ENCODE results near the gene BANK1.

The BANK1 gene

GRCh38 chr4:101914761-101915160 lies 124.2 kb downstream of the BANK1 start:
- Histone ChIP-seq H3K9me3 (ENCODE audit: control insufficient read depth, low read length) (peaks cover 10% of the 10 kb centered on the region), H3K9ac (ENCODE audit: low read length) (no peak overlapping the region), H2BK12ac (ENCODE audit: low read length in 2 of 2) (no peak overlapping the region), H3K4ac (ENCODE audit: low read depth in 1 of 2, low read length in 2 of 2) (no peak overlapping the region), H3K27me3 (ENCODE audit: control insufficient read depth in 1 of 2, insufficient read depth in 1 of 2, low read length in 2 of 2) (no peaks in the 10 kb centered on the region), H4K91ac (ENCODE audit: low read length) (no peak overlapping the region), H2BK120ac (ENCODE audit: low read depth, low read length) (no peak overlapping the region), H3K79me1 (replicated peaks; ENCODE audit: low read length, poor library complexity, severe bottlenecking) (no peaks in the 10 kb centered on the region), H2AK5ac (ENCODE audit: low read length, severe bottlenecking) (no peak overlapping the region), H4K8ac (ENCODE audit: low read length) (no peak overlapping the region), H2BK15ac (ENCODE audit: low read depth, poor library complexity, severe bottlenecking) (no peak overlapping the region), H3K36me3 (ENCODE audit: control insufficient read depth in 1 of 2, insufficient read depth in 2 of 2, low read depth in 1 of 2, low read length in 2 of 2) (no peaks in the 10 kb centered on the region), H2AFZ (ENCODE audit: low read depth, low read length) (no peak overlapping the region), H3K23ac (ENCODE audit: low read length in 2 of 2) (no peak overlapping the region), H3K27ac (ENCODE audit: low read length, poor library complexity, severe bottlenecking) (no peak overlapping the region), H3K4me1 (ENCODE audit: control insufficient read depth, insufficient read depth, low read depth, low read length) (no peaks in the 10 kb centered on the region), H3K4me3 (ENCODE audit: insufficient read depth in 1 of 2, low read depth in 1 of 2, low read length in 2 of 2) (no peak overlapping the region), H3K4me2 (ENCODE audit: low read length, poor library complexity, severe bottlenecking) (no peak overlapping the region), H3K18ac (ENCODE audit: low read depth in 1 of 2, low read length in 2 of 2) (no peak overlapping the region), H3K14ac (ENCODE audit: low read length in 2 of 2) (no peak overlapping the region), H2BK5ac (ENCODE audit: low read depth, low read length, poor library complexity, severe bottlenecking) (no peak overlapping the region)
- no peak for DNase-seq

- Histone ChIP-seq H2AFZ (ENCODE audit: low read depth, low read length) (no peak overlapping the region), H4K91ac (ENCODE audit: low read length) (no peak overlapping the region)
These were observed 128.9 kb downstream of the BANK1 start for GRCh38 chr4:101919373-101919977.

GRCh38 chr4:101921370-101921769 lies 130.8 kb downstream of the BANK1 start:
- DNase-seq: no peak
- Histone ChIP-seq H3K4ac (ENCODE audit: low read depth in 1 of 2, low read length in 2 of 2) (no peak overlapping the region), H3K27me3 (ENCODE audit: control insufficient read depth in 1 of 2, insufficient read depth in 1 of 2, low read length in 2 of 2) (no peaks in the 10 kb centered on the region), H4K8ac (ENCODE audit: low read length) (no peak overlapping the region), H2AFZ (ENCODE audit: low read depth, low read length) (no peak overlapping the region), H3K36me3 (ENCODE audit: control insufficient read depth in 1 of 2, insufficient read depth in 2 of 2, low read depth in 1 of 2, low read length in 2 of 2) (no peaks in the 10 kb centered on the region), H2BK120ac (ENCODE audit: low read depth, low read length) (no peak overlapping the region), H3K18ac (ENCODE audit: low read depth in 1 of 2, low read length in 2 of 2) (no peak overlapping the region), H3K27ac (ENCODE audit: low read length, poor library complexity, severe bottlenecking) (no peak overlapping the region), H3K9me3 (ENCODE audit: control insufficient read depth, low read length) (no peaks in the 10 kb centered on the region), H2BK15ac (ENCODE audit: low read depth, poor library complexity, severe bottlenecking) (no peak overlapping the region), H2BK5ac (ENCODE audit: low read depth, low read length, poor library complexity, severe bottlenecking) (no peak overlapping the region), H3K4me2 (ENCODE audit: low read length, poor library complexity, severe bottlenecking) (no peak overlapping the region), H3K14ac (ENCODE audit: low read length in 2 of 2) (no peak overlapping the region), H3K79me1 (replicated peaks; ENCODE audit: low read length, poor library complexity, severe bottlenecking) (no peaks in the 10 kb centered on the region), H2AK5ac (ENCODE audit: low read length, severe bottlenecking) (no peak overlapping the region), H2BK12ac (ENCODE audit: low read length in 2 of 2) (no peak overlapping the region), H4K91ac (ENCODE audit: low read length) (no peak overlapping the region), H3K9ac (ENCODE audit: low read length) (no peak overlapping the region), H3K23ac (ENCODE audit: low read length in 2 of 2) (no peak overlapping the region), H3K4me3 (ENCODE audit: insufficient read depth in 1 of 2, low read depth in 1 of 2, low read length in 2 of 2) (no peak overlapping the region), H3K4me1 (ENCODE audit: control insufficient read depth, insufficient read depth, low read depth, low read length) (no peaks in the 10 kb centered on the region)
- 71% methylated on average over 1 of the region's 3 CpGs for WGBS

More at GRCh38 chr4:101919373-101919977, 128.9 kb downstream of the BANK1 start:
- DNase-seq: no peak
- no peaks in the 10 kb centered on the region for H3K36me3 ChIP-seq (ENCODE audit: control insufficient read depth in 1 of 2, insufficient read depth in 2 of 2, low read depth in 1 of 2, low read length in 2 of 2)
- 83% methylated on average over 1 of the region's 4 CpGs for WGBS
- no peak overlapping the region for H2BK120ac ChIP-seq (ENCODE audit: low read depth, low read length)
- no peak overlapping the region for H2BK12ac ChIP-seq (ENCODE audit: low read length in 2 of 2)
- H3K18ac ChIP-seq (ENCODE audit: low read depth in 1 of 2, low read length in 2 of 2): no peak overlapping the region
- H2BK15ac ChIP-seq (ENCODE audit: low read depth, poor library complexity, severe bottlenecking): no peak overlapping the region
- H3K4me3 ChIP-seq (ENCODE audit: insufficient read depth in 1 of 2, low read depth in 1 of 2, low read length in 2 of 2): no peak overlapping the region
- H3K4me2 ChIP-seq (ENCODE audit: low read length, poor library complexity, severe bottlenecking): no peak overlapping the region
- no peak overlapping the region for H3K9ac ChIP-seq (ENCODE audit: low read length)
- H3K4ac ChIP-seq (ENCODE audit: low read depth in 1 of 2, low read length in 2 of 2): no peak overlapping the region
- no peaks in the 10 kb centered on the region for H3K9me3 ChIP-seq (ENCODE audit: control insufficient read depth, low read length)
- no peak overlapping the region for H3K23ac ChIP-seq (ENCODE audit: low read length in 2 of 2)
- H3K27ac ChIP-seq (ENCODE audit: low read length, poor library complexity, severe bottlenecking): no peak overlapping the region
- H3K14ac ChIP-seq (ENCODE audit: low read length in 2 of 2): no peak overlapping the region
- H3K79me1 ChIP-seq (replicated peaks; ENCODE audit: low read length, poor library complexity, severe bottlenecking): no peaks in the 10 kb centered on the region
- H3K27me3 ChIP-seq (ENCODE audit: control insufficient read depth in 1 of 2, insufficient read depth in 1 of 2, low read length in 2 of 2): no peaks in the 10 kb centered on the region
- no peak overlapping the region for H4K8ac ChIP-seq (ENCODE audit: low read length)
- H2BK5ac ChIP-seq (ENCODE audit: low read depth, low read length, poor library complexity, severe bottlenecking): no peak overlapping the region
- no peak overlapping the region for H2AK5ac ChIP-seq (ENCODE audit: low read length, severe bottlenecking)
- no peaks in the 10 kb centered on the region for H3K4me1 ChIP-seq (ENCODE audit: control insufficient read depth, insufficient read depth, low read depth, low read length)

GRCh38 chr4:101931619-101932018 lies 141.1 kb downstream of the BANK1 start:
- Histone ChIP-seq H3K9me3 (ENCODE audit: control insufficient read depth, low read length) (no peaks in the 10 kb centered on the region), H4K91ac (ENCODE audit: low read length) (no peak overlapping the region), H2BK5ac (ENCODE audit: low read depth, low read length, poor library complexity, severe bottlenecking) (no peak overlapping the region), H3K18ac (ENCODE audit: low read depth in 1 of 2, low read length in 2 of 2) (no peak overlapping the region), H3K14ac (ENCODE audit: low read length in 2 of 2) (no peak overlapping the region), H2AFZ (ENCODE audit: low read depth, low read length) (no peak overlapping the region), H2AK5ac (ENCODE audit: low read length, severe bottlenecking) (no peak overlapping the region), H3K23ac (ENCODE audit: low read length in 2 of 2) (no peak overlapping the region), H3K4me1 (ENCODE audit: control insufficient read depth, insufficient read depth, low read depth, low read length) (no peaks in the 10 kb centered on the region), H3K27me3 (ENCODE audit: control insufficient read depth in 1 of 2, insufficient read depth in 1 of 2, low read length in 2 of 2) (no peaks in the 10 kb centered on the region), H3K36me3 (ENCODE audit: control insufficient read depth in 1 of 2, insufficient read depth in 2 of 2, low read depth in 1 of 2, low read length in 2 of 2) (no peaks in the 10 kb centered on the region), H4K8ac (ENCODE audit: low read length) (no peak overlapping the region), H3K4me2 (ENCODE audit: low read length, poor library complexity, severe bottlenecking) (no peak overlapping the region), H3K27ac (ENCODE audit: low read length, poor library complexity, severe bottlenecking) (no peak overlapping the region), H3K9ac (ENCODE audit: low read length) (no peak overlapping the region), H2BK120ac (ENCODE audit: low read depth, low read length) (no peak overlapping the region), H3K4ac (ENCODE audit: low read depth in 1 of 2, low read length in 2 of 2) (no peak overlapping the region), H3K79me1 (replicated peaks; ENCODE audit: low read length, poor library complexity, severe bottlenecking) (no peaks in the 10 kb centered on the region), H2BK15ac (ENCODE audit: low read depth, poor library complexity, severe bottlenecking) (no peak overlapping the region), H2BK12ac (ENCODE audit: low read length in 2 of 2) (no peak overlapping the region), H3K4me3 (ENCODE audit: insufficient read depth in 1 of 2, low read depth in 1 of 2, low read length in 2 of 2) (no peak overlapping the region)
- 92% methylated on average over 1 of the region's 1 CpG for WGBS
- DNase-seq: no peak

All from mesenchymal stem cell (in vitro differentiated cells and primary cell).